ENCODE data around the gene METRNL. TPM values are rescaled to one million over a fixed set of nuclear protein-coding genes. Genes with fewer than 3 reads are reported as not detected.

Gene METRNL
- total RNA-seq, 1 donor from 2014 or later: 79.9 TPM

DNA sequence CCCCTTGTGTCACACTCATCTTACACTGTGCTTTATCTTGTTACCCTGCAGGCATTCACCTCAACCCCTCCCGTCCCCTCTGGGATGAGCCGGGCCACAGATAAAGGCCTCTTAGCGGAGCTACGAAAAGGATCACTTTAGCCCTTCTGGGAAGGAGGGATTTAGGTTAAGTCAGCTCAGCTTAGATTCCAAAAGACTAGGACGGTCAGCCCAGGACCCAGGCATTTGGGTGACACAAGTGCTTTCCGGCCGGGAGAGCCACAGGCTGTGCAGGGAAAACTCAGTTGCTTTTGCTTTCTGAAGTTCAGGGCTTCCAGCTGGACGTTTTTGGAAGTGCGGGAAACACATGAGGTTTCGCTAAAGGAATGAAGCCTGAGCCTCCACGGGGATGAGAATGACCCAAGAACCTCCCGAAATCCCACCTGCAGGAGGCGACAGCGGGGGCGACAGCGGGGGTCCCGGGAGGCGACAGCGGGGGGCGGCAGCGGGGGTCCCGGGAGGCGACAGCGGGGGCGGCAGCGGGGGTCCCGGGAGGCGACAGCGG lies 11.6 kb upstream of the METRNL start:
- Histone ChIP-seq H3K9me3 (no peaks in the 10 kb centered on the region), H3K4me3 (no peak overlapping the region), H3K4me1 (peaks cover 10% of the 10 kb centered on the region), H3K27ac (no peak overlapping the region), H3K36me3 (no peaks in the 10 kb centered on the region), H3K27me3 (no peaks in the 10 kb centered on the region)
- intact Hi-C loops (cut with DNase I): no loop called here
- TF ChIP-seq, protein P1, sequence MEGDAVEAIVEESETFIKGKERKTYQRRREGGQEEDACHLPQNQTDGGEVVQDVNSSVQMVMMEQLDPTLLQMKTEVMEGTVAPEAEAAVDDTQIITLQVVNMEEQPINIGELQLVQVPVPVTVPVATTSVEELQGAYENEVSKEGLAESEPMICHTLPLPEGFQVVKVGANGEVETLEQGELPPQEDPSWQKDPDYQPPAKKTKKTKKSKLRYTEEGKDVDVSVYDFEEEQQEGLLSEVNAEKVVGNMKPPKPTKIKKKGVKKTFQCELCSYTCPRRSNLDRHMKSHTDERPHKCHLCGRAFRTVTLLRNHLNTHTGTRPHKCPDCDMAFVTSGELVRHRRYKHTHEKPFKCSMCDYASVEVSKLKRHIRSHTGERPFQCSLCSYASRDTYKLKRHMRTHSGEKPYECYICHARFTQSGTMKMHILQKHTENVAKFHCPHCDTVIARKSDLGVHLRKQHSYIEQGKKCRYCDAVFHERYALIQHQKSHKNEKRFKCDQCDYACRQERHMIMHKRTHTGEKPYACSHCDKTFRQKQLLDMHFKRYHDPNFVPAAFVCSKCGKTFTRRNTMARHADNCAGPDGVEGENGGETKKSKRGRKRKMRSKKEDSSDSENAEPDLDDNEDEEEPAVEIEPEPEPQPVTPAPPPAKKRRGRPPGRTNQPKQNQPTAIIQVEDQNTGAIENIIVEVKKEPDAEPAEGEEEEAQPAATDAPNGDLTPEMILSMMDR (IDR thresholded peaks at IDR 0.05): no peak
- peak; percentile 44 for DNase-seq
- ATAC-seq: no peak

DNA sequence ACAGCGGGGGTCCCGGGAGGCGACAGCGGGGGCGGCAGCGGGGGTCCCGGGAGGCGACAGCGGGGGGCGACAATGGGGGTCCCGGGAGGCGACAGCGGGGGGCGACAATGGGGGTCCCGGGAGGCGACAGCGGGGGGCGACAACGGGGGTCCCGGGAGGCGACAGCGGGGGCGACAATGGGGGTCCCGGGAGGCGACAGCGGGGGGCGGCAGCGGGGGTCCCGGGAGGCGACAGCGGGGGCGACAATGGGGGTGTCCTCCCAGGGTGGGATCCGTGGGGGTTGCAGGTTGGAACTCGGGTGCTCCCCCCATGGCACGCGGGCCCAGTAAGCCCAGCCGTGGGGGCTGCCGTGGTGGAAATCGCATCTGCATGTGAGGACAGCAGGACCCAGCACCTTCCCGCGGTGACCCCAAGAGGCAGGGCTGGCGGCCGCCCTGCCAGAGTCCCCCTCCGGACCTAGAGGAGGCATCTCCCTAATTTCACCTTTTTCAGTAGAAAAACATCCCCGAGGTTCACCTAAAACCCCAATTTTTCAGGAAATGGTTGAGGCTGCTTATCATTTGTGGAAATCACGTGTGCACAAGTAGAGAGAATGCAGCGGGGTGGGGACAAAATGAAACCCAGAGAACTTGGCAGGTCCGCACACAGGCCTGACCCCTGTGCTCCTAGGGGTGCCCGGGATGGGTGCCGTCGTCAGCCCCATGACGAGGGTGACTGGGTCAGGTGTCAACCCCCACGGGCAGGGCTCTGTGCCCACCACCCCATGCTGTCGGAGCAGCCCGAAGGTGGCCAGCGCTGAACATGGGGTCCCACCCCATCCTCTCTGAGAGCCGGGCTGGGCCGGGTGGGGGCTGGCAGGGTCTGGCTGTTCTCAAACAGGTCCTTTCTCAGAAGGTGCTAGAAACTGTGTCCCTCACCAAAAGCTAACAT lies 10.5 kb upstream of the METRNL start:
- Histone ChIP-seq H3K27ac (no peak overlapping the region), H3K36me3 (no peaks in the 10 kb centered on the region), H3K4me3 (no peak overlapping the region), H3K9me3 (no peaks in the 10 kb centered on the region), H3K27me3 (no peaks in the 10 kb centered on the region), H3K4me1 (peaks cover 10% of the 10 kb centered on the region)
- intact Hi-C loops (cut with DNase I): no loop called here
- TF ChIP-seq, protein P1 (IDR thresholded peaks at IDR 0.05): no peak
- ATAC-seq: no peak
- DNase-seq: peak; percentile 57

DNA sequence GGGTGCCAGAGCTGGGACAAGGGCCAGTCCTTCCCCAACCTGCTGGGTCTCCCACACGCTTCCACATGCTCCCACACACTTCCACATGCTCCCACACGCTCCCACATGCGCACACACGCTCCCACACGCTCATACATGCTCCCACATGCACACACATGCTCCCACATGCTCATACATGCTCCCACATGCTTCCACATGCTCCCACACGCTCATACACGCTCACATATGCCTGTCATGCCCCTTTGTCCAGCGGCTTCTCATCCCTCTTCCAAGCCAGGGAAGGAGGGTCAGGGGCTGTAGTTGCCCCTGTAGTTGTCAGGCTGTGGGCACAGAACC lies 9.9 kb upstream of the METRNL start:
- no peak for ATAC-seq
- Histone ChIP-seq H3K27ac (no peak overlapping the region), H3K4me3 (no peak overlapping the region), H3K36me3 (no peaks in the 10 kb centered on the region), H3K9me3 (no peaks in the 10 kb centered on the region), H3K27me3 (no peaks in the 10 kb centered on the region), H3K4me1 (peaks cover 9% of the 10 kb centered on the region)
- intact Hi-C loops (cut with DNase I): no loop called here
- TF ChIP-seq, protein P1 (IDR thresholded peaks at IDR 0.05): no peak
- no peak for DNase-seq

DNA sequence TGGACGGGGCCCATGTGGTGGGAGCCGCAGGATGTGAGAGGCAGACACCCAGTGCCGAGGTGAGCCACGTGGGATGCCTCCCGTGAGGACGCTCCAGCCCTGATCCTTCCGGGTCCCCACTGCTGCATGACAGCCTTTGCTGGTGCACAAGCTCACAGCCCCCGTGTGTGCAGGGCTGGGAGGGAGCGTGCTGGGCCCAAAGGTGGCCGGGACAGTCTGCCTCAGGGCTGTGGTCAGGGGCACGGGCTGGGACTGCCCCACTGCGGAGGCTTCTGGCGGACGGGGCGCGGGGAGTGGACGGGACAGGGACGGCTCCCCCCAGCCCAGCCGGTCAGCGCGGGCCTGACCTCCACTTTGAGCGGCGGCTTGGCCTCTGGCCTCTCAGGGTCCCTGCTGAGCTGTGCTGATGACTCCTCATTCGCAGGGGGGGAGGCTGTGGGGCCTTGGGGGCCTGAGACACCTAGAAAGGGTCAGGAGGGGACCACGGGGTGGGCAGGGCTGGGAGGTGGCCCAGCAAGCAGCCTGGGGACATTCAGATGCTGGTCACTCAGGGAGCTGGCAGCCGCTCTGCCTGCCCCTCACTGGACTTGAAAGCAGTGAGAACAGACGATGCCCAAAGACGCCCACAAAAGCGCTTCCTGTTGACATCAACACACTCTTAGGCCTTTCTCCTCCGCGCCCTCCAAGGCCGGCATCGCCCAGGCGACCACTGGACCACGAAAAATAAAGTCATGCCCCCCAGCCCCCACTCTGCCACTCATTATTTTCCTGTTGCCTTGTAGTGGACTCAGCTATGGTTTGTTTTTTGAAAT lies 9.3 kb upstream of the METRNL start:
- Histone ChIP-seq H3K27ac (no peak overlapping the region), H3K9me3 (no peaks in the 10 kb centered on the region), H3K36me3 (no peaks in the 10 kb centered on the region), H3K4me3 (no peak overlapping the region), H3K27me3 (no peaks in the 10 kb centered on the region), H3K4me1 (peaks cover 4% of the 10 kb centered on the region)
- intact Hi-C loops (cut with DNase I): no loop called here
- TF ChIP-seq, protein P1 (IDR thresholded peaks at IDR 0.05): no peak
- ATAC-seq: no peak
- no peak for DNase-seq

DNA sequence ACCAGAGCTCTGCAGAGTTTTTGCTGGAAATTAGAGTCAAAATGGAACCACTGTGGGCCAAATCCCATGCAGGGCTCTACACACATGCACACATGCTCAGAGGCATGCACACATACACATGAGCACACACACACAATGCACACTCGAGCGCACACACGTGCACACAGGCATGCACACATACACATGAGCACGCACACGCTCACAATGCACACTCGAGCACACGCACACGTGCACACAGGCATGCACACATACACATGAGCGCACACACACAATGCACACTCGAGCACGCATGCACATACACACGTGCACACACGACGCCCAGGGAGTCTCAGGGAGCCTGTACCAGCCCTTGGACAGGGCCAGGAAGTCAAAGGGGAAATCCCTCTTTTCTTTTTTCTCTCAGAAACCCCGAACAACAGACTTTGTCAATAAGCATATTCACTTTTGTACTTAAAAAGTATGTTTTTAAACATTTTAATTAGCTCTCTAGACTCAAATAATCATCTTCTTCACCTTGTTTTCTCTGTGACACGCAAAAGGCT lies 8.5 kb upstream of the METRNL start:
- H3K9me3 ChIP-seq: no peaks in the 10 kb centered on the region
- TF ChIP-seq, protein P1 (IDR thresholded peaks at IDR 0.05): no peak
- intact Hi-C loops (cut with DNase I): no loop called here
- no peaks in the 10 kb centered on the region for H3K27me3 ChIP-seq
- no peak overlapping the region for H3K4me3 ChIP-seq
- H3K27ac ChIP-seq: no peak overlapping the region
- peaks cover 4% of the 10 kb centered on the region for H3K4me1 ChIP-seq
- no peaks in the 10 kb centered on the region for H3K36me3 ChIP-seq
- no peak for ATAC-seq
- DNase-seq: no peak

Data from upper lobe of right lung (tissue), 1 donor.